HG03064 (cell line): ENCODE data around the gene DPYSL3.

Experiments
- ATAC-seq: cut with Tn5 transposase; IDR thresholded peaks from one replicate; pipeline ENCODE4 v1.9.1; 2021; ENCODE audit warnings: low read depth; ENCODE audit not compliant: unreplicated experiment

Gene DPYSL3

DNA sequence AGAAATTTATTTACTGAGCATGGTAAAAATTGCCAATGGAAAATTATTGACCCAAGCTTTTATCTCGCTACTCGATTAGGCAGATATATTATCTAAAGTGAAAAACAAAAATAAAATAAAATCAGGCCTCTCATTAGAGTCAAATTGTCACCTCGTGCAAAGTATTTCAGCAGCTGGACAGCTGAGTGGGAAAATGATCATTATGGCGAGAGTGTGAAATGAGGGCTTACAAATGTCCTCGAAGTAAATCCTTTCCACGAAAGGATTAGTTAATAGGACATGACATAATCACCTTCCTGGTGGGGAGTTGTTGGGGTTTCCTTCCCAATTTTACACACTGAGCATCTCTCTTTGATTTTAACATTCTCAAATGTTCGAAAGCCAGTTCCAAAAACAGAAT, 5.4 kb upstream of the DPYSL3 start:
- ATAC-seq = no peak

DNA sequence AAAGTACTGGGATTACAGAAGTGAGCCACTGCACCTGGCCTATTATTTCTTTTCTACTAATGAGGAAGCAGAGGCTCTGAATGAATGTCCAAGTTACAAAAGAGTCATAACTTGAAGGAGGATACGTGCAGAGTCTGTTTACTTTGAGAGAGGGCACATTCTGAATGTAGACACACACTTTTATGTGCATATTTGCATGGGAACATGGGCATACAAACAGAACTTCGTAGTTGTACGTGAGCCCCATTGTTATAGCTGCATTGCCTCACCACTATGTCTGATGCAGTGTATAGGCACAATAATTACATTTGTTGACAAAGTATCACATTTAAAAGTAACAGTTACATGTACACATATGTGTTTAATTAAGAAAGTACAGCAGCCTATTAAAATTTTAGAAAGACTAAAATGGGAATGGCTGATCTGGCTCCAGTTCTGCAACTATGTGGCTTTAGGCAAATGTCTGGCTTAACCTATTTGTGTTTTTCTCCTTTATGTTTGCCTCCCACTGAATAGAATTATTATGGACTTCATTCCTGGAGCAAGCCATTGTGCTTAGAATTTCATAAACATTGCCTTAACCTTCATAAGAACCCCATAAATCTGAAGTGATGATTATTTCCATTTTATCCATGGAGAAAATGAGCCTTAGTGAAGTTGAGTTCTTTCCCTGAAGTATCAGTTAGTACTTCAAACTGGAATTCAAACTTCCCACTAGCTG, 3.0 kb upstream of the DPYSL3 start:
- no peak for ATAC-seq

GRCh38 chr5:147510885-147511284, 1.0 kb upstream of the DPYSL3 start:
- ATAC-seq = no peak

DNA sequence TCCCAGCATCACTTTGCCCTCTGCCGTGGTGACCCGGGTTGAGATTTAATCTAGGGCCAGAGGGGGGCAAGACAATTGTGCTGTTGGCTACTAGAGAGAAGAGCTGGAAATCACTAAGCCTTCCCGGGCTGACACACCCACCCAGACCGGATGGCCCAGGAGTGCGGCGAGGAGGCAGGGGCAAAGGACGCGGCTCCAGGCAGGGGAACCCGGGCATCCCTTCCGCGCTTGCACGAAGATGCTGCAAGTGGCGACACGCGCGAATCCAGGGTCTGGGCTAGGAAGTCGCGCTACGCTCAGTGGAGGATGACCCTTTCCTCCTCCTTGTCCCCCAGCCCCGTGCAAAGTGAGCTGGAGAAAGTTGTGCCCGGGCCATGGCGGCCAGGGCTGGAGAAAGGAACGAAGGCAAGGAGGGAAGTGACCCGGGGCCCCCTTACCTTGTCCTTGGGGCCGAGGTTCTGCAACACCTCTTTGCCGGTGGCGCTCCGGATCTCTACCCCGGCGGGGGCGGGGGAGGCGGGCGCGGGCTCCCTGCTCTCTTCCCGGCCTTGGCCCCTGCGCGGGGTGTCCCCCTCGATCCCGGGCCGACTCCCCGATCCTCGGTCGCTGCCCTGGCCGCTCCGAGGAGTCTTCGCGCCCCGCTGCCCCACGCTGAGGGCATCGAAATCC, 693 bp downstream of the DPYSL3 start:
- no peak for ATAC-seq

DNA sequence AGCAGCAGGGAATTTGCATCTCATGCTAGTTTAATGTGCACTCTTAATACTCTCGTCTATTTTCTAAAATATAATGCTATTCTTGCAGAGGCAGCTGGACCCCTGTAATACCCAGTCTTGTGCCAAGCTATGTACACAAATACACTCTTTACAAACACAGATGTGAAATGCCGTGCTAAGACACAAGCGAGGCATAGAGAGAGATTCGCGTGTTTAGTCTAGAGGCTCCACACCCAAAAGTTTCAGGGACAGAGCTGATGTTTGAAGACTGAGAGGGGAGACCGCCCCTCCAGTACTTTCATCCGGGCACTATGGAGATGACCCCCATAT, 1.2 kb downstream of the DPYSL3 start:
- no peak for ATAC-seq

DNA sequence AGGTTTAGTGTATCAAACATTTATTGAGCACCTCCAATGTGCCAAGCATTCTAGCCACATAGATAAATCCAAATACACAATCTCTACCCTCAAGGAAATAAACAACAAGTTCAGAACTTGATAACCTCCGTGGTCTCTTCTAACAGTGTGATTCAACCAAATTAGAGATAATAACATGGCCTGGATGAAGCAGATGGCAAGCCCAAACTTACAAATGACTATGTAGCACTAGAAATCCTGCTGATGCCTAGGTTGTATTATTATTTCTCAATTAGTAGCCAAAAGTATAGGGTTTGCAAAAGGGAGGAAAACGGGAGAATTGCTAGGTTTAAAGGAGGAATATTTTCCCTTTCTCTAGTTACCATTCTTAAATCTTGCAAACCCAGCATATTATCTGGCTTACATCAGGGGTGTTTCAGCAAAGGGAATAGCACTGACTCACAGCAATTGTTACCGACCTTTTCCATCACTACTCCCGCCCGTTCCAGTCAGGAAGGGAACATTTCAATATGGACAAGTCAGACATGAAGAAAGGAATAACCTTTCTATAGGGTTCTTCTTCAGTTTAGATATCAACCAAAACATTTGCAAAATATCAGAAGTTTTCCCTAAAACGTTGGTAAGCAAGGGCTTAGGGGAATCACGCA, 2.3 kb downstream of the DPYSL3 start:
- ATAC-seq = no peak

DNA sequence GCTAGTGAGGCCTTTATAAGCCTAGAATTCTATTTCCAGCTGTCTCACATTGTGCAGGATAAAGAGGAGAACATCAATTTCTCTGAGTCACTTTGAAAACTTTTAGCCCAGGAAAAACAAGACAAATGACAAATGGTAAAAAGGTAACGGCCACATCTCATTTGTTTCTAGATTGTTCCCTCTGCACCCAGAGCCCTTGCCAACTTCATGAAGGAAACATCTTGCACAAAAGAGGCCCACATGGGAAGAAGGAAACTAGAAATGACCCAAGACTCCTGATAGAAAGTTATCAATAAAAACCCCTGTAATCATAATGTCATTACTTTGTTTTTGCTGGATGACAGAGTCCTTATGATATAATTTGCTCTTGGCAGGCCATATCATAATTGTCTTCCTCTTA, 5.3 kb downstream of the DPYSL3 start:
- no peak for ATAC-seq

DNA sequence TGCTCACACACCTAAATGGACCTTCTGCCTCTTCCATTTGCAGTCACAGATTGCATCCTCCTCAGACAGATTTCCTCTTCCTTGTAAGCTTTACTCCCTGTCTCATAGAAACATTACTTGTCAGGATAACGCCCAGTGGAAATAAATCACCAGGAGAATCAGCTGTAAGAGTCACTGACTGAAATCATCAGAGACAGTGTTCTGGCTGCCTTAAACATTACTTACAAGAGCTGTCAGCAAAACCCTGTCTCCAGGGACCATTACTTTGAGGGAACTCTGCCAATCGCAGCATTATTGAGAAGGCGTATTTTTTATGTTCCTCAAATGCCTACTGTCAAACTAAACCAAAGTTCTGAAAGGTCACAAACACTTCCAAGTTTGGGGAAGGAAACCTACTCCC, 5.9 kb downstream of the DPYSL3 start:
- no peak for ATAC-seq

DNA sequence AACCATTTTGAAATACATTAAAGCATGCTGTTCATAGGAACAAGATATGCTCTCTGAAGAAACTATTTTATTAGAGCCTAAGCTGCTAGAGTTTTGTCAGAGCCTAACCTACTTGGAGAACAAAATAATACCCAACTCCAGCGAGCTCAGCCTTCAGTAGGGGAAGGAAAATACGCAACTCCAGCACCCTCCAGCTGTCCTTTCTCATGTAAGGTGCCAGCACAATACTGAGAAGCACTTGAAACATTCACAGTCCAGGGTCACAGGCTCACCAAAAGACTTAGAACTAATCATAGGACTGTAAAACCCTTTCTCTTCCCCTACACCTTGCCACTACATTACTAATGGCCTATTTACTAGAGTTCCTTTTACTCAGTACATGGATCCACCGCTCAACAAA, 18.9 kb downstream of the DPYSL3 start:
- no peak for ATAC-seq

DNA sequence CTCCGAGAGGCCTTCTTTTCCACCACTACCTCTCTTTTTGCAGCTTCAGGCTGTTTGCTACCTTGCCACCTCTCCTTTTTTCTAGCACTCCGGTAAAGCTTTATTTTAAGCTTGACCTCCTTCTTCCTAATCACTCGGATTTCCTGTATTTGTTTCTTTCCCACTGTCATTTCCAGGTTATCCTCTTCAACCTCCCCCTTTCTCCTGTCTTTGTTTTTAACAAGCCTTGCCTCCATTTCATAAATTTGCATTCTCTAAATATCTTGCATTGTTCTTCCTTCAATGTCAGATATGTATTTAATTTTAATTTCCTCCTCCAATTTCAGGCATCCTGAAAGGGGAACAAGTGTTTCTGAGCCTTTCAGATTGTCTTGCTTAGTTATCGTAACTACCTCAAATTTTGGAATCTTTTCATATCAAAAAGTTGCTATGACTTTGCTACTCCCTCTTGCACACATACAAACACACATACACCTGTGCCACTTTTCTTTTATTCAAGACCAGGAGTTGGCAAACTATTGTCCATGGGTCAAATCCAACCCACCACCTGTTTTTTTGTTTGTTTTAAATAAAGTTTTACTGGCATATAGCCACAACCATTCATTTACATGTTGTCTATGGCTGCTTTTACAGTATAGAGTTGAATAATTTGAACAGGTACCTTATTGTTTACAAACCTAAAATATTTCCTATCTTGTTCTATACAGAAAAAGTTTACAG, 22.7 kb downstream of the DPYSL3 start:
- ATAC-seq = no peak

GRCh38 chr5:147485814-147486213, 24.1 kb downstream of the DPYSL3 start:
- ATAC-seq = no peak

DNA sequence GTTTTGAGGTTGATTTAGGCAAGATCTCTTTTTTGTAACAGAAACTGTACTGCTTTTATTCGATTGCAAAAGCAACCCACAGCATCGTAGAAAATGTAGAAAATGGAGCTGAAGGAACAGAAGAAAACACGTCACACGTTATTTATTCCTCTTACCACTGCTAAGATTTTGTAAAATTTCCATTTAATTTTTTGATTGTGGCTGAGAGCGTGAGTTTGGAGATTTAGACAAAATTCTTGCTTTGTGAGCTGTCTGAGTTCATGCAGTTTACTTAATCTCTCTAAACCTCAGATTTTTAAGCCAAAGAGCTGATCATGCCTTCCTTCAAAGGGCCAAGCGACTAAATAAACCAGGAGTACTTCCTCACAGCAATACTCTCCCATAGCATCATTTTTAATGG, 24.8 kb downstream of the DPYSL3 start:
- no peak for ATAC-seq

DNA sequence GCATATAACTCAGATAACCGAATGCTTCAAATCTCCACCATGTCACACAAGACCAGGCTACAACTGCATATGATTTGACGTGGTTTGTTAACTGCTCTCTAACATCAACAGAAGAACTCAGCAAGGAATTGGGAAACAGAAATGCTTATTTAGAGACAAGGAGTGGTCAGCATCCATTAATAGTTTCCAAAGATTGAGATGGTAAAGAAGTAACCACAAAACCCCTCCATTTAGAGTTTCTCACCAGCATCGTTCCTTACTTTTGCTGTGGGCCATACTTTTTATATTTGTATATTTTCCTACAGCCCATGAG, 25.2 kb downstream of the DPYSL3 start:
- no peak for ATAC-seq

GRCh38 chr5:147483961-147484707, 25.7 kb downstream of the DPYSL3 start:
- ATAC-seq = no peak

- ATAC-seq = no peak
Measured at GRCh38 chr5:147483188-147483790, 26.6 kb downstream of the DPYSL3 start.

DNA sequence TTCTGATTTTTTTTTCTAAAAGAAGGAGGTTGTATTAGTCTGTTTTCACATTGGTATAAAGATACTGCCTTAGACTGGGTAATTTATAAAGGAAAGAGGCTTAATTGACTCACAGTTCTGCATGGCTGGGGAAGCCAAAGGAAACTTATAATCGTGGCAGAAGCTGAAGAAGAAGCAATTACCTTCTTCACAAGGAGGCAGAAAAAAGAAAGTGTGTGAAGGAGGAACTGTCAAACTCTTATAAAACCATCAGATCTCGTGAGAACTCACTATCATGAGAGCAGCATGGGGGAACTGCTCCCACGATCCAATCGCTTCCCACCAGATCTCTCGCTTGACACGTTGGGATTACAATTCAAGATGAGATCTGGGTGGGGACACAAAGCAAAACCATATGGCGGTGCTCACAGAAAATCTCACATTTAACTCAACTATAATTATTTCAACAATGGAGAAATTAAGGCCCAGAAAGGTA, 27.1 kb downstream of the DPYSL3 start:
- no peak for ATAC-seq

- no peak for ATAC-seq
Measured at GRCh38 chr5:147481874-147482705, 27.8 kb downstream of the DPYSL3 start.

- no peak for ATAC-seq
Measured at GRCh38 chr5:147481376-147481775, 28.5 kb downstream of the DPYSL3 start.

DNA sequence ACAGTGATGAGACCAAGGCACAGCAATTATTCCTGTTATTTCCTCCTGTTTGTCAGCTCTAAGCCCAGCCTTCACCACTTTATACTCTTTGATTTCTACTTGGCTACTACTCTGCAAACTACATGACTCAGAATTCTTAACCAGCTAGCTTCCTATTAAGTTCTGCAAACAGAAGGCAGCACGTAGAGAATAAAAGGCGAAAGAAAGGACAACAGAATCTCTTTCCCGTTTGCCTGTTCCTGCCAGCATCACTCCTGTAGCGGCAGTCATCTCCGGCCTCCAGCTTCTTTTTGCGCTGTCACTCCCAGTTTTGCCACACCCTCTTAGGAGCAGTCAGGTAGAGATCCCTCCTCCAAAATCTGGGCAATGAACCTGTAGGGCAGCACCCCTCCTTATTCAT, 29.9 kb downstream of the DPYSL3 start:
- no peak for ATAC-seq

DNA sequence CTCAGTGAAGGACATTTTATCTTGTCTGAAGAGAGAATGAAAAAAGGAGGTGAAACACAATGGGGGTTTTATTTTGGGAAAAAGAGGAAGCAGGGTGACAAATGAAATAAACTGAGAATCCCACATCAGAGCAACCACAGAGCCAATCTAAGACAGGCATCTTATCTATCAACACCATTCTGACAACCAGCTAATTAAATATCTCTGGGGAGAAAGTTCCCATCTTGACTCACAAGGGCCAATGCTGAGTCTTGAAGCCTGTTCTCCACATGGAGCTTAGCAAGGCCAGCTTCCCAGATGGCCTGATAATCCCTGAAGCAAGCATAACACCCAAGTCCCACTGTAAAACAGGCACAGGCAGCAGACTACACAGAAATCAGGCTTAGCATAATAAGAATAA, 30.4 kb downstream of the DPYSL3 start:
- no peak for ATAC-seq
